ENCODE results near the gene RAD54L. TPM values are rescaled to one million over a fixed set of nuclear protein-coding genes. Genes with fewer than 3 reads are reported as not detected.

Gene RAD54L
- total and polyA plus RNA-seq, 2 of the 4 experiments (the other 2 are of a cell fraction) = 4.8 to 10.6 TPM

- ATAC-seq (ENCODE audit: low read depth) = peak; percentile 51
- CTCF ChIA-PET = interaction anchor here (0.6 kb wide), 2 partner anchors 30 to 728 kb away, joined by 6 to 11 read pairs; no protein-coding TSS in a partner anchor
- TF ChIP-seq MAZ (IDR thresholded peaks at IDR 0.05; ENCODE audit: borderline replicate concordance, low read depth, low read length) (no peak), RAD21 (IDR thresholded peaks at IDR 0.05; ENCODE audit: low read length) (no peak), CHD1 (IDR thresholded peaks at IDR 0.05; ENCODE audit: low read depth, low read length) (no peak), POLR2A (IDR thresholded peaks at IDR 0.05; ENCODE audit: low read depth, low read length) (no peak), MXI1 (IDR thresholded peaks at IDR 0.05; ENCODE audit: borderline replicate concordance, low read depth, low read length) (no peak), RCOR1 (IDR thresholded peaks at IDR 0.05; ENCODE audit: insufficient replicate concordance, low read length) (no peak), FOS (IDR thresholded peaks at IDR 0.05; ENCODE audit: low read depth, low read length) (no peak), MAFK (IDR thresholded peaks at IDR 0.05; ENCODE audit: low read depth, low read length) (no peak), RFX5 (IDR thresholded peaks at IDR 0.05; ENCODE audit: low read depth, low read length) (no peak), CEBPB (IDR thresholded peaks at IDR 0.05; ENCODE audit: low read depth, low read length) (no peak), BHLHE40 (IDR thresholded peaks at IDR 0.05; ENCODE audit: low read depth, low read length) (no peak), NFE2L2 (IDR thresholded peaks at IDR 0.05; ENCODE audit: low read depth, low read length) (no peak; the same call in 1 of the 2 replicates)
- TF ChIP-seq, protein P1, sequence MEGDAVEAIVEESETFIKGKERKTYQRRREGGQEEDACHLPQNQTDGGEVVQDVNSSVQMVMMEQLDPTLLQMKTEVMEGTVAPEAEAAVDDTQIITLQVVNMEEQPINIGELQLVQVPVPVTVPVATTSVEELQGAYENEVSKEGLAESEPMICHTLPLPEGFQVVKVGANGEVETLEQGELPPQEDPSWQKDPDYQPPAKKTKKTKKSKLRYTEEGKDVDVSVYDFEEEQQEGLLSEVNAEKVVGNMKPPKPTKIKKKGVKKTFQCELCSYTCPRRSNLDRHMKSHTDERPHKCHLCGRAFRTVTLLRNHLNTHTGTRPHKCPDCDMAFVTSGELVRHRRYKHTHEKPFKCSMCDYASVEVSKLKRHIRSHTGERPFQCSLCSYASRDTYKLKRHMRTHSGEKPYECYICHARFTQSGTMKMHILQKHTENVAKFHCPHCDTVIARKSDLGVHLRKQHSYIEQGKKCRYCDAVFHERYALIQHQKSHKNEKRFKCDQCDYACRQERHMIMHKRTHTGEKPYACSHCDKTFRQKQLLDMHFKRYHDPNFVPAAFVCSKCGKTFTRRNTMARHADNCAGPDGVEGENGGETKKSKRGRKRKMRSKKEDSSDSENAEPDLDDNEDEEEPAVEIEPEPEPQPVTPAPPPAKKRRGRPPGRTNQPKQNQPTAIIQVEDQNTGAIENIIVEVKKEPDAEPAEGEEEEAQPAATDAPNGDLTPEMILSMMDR (conservative IDR thresholded peaks at IDR 0.05; ENCODE audit: low read depth, low read length) = no peak
- TF ChIP-seq, protein P2, sequence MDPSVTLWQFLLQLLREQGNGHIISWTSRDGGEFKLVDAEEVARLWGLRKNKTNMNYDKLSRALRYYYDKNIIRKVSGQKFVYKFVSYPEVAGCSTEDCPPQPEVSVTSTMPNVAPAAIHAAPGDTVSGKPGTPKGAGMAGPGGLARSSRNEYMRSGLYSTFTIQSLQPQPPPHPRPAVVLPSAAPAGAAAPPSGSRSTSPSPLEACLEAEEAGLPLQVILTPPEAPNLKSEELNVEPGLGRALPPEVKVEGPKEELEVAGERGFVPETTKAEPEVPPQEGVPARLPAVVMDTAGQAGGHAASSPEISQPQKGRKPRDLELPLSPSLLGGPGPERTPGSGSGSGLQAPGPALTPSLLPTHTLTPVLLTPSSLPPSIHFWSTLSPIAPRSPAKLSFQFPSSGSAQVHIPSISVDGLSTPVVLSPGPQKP (IDR thresholded peaks at IDR 0.05; ENCODE audit: borderline replicate concordance, low read depth, low read length) = no peak
- TF ChIP-seq, protein P3, sequence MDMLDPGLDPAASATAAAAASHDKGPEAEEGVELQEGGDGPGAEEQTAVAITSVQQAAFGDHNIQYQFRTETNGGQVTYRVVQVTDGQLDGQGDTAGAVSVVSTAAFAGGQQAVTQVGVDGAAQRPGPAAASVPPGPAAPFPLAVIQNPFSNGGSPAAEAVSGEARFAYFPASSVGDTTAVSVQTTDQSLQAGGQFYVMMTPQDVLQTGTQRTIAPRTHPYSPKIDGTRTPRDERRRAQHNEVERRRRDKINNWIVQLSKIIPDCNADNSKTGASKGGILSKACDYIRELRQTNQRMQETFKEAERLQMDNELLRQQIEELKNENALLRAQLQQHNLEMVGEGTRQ (IDR thresholded peaks at IDR 0.05; ENCODE audit: low read depth, low read length) = no peak
Measured at GRCh38 chr1:46274225-46275029, 26.9 kb downstream of the RAD54L start.

More at GRCh38 chr1:46274225-46275029, 26.9 kb downstream of the RAD54L start:
- no CpG with 5 or more reads among the region's 6 CpGs for WGBS, 2 experiments (ENCODE audit: extremely low coverage in 2 of 2, insufficient read length in 1 of 2)
- no peak overlapping the region for H3K27ac ChIP-seq (ENCODE audit: insufficient read depth, low read length)
- H3K4me1 ChIP-seq (ENCODE audit: control insufficient read depth, insufficient read depth, low read length) = no peaks in the 10 kb centered on the region
- H3K9me1 ChIP-seq (ENCODE audit: insufficient read depth, low read length) = peaks cover 3% of the 10 kb centered on the region; the same call in 1 of the 2 replicates
- in situ Hi-C loops (cut with MboI; ENCODE audit: low sequenced_read_pairs) = no loop called here
- H2AFZ ChIP-seq (replicated peaks; ENCODE audit: low read length, poor library complexity) = no peak overlapping the region
- H3K23ac ChIP-seq (ENCODE audit: low read depth, low read length) = no peak overlapping the region
- POLR2A ChIA-PET (ENCODE audit: unreplicated experiment) = interaction anchor here (0.5 kb wide), 1 partner anchor 27 kb away, joined by 6 read pairs; the partner anchor contains the start of gene RAD54L
- 0 out of 4 replicates have a peak, but pooled peaks cover 0 to 3% of the 10 kb centered on the region in 2 experiments for H3K79me1 ChIP-seq (ENCODE audit: low read depth in 1 of 2, low read length in 2 of 2)
- no peaks in the 10 kb centered on the region for H3K27me3 ChIP-seq (ENCODE audit: control insufficient read depth, insufficient read depth, low read length)
- no peak overlapping the region for H4K91ac ChIP-seq (ENCODE audit: insufficient read depth, low read depth, low read length)
- peaks cover 25% of the 10 kb centered on the region for H3K36me3 ChIP-seq (ENCODE audit: control insufficient read depth, insufficient read depth, low read length)
- no peak overlapping the region for H2AK5ac ChIP-seq (ENCODE audit: low read depth, low read length)
- H2BK5ac ChIP-seq (ENCODE audit: low read depth, low read length, poor library complexity, severe bottlenecking) = no peak overlapping the region
- no peak overlapping the region for H3K4me3 ChIP-seq (ENCODE audit: insufficient read depth, low read depth, low read length)
- no peak overlapping the region for H3K4ac ChIP-seq (ENCODE audit: low read depth, low read length)
- H3K9ac ChIP-seq (ENCODE audit: low read depth, low read length) = no peak overlapping the region
- dilution Hi-C loops (cut with HindIII; ENCODE audit: low sequenced_read_pairs, unreplicated experiment) = no loop called here
- H4K8ac ChIP-seq (ENCODE audit: low read depth in 2 of 2, low read length in 2 of 2) = no peak overlapping the region
- H3K4me2 ChIP-seq (ENCODE audit: low read depth, low read length) = no peak overlapping the region
- intact Hi-C loops (cut with micrococcal nuclease) = no loop called here
- BruUV-seq (replicated peaks) = no TSS peak
- no peak overlapping the region for H2BK20ac ChIP-seq (ENCODE audit: low read depth, low read length)
- H4K5ac ChIP-seq (ENCODE audit: low read depth, low read length) = no peak overlapping the region
- H3K56ac ChIP-seq (ENCODE audit: extremely low read depth, insufficient read depth, low read length) = no peak overlapping the region
- H4K20me1 ChIP-seq (ENCODE audit: insufficient read depth, low read length) = no peaks in the 10 kb centered on the region
- no peaks in the 10 kb centered on the region for H3K9me3 ChIP-seq (ENCODE audit: control insufficient read depth, insufficient read depth, low read length)
- no peak overlapping the region for H2BK120ac ChIP-seq (ENCODE audit: low read depth, low read length)
- H3K14ac ChIP-seq (replicated peaks; ENCODE audit: low read depth, low read length) = no peak overlapping the region
- H3K18ac ChIP-seq (ENCODE audit: low read depth, low read length) = no peak overlapping the region
- no peak for DNase-seq
- H2BK15ac ChIP-seq (ENCODE audit: low read depth, low read length) = no peak overlapping the region
- no peak overlapping the region for H2AK9ac ChIP-seq (replicated peaks; ENCODE audit: low read depth, low read length, poor library complexity)
